Activated naive CD4-positive, alpha-beta T cell treated with anti-CD3 and anti-CD28 coated beads for 36 hours (primary cell): ENCODE measurements around the gene MT1M. TPM values are rescaled to one million over a fixed set of nuclear protein-coding genes. Genes with fewer than 3 reads are reported as not detected.

ENCODE experiments used
- CTCF ChIA-PET: fragments of 350-600 bp; sonication (Branson Sonifier 250); formaldehyde crosslinking; loops from one replicate; lab custom pipeline; 2021; ENCODE audit warnings: antibody characterized with exemption; lab: Charles Lee
- DNase-seq: peaks from one replicate; pipeline ENCODE4 v3.0.0-alpha.2; 2020
- H3K27ac Mint-ChIP-seq: one replicate; pipeline ENCODE4 v1.8.0; 2021; ENCODE audit warnings: mild to moderate bottlenecking, mixed read lengths
- H3K27me3 Mint-ChIP-seq: one replicate; pipeline ENCODE4 v1.8.0; 2021; ENCODE audit warnings: low read depth, mixed read lengths
- H3K36me3 Mint-ChIP-seq: one replicate; pipeline ENCODE4 v1.8.0; 2021; ENCODE audit warnings: low read depth, mixed read lengths
- H3K4me1 Mint-ChIP-seq: one replicate; pipeline ENCODE4 v1.8.0; 2021; ENCODE audit warnings: low read depth, mixed read lengths
- H3K4me3 Mint-ChIP-seq: one replicate; pipeline ENCODE4 v1.8.0; 2021; ENCODE audit warnings: mild to moderate bottlenecking, moderate library complexity, mixed read lengths
- H3K9me3 Mint-ChIP-seq: one replicate; pipeline ENCODE4 v1.8.0; 2021; ENCODE audit warnings: mixed read lengths
- intact Hi-C: fragments of 100-400 bp; cut with micrococcal nuclease; formaldehyde crosslinking; loops from one replicate; pipeline ENCODE4 v1.15.1; 2023
- total RNA-seq, 2 experiments: library from RNA; stranded (reverse); gene quantifications; one replicate each; pipeline ENCODE4 v1.2.3, GENCODE V29; 2021

The MT1M gene
- total RNA-seq, 2 experiments from 2014 or later = not detected

- no peak overlapping the region for H3K27ac Mint-ChIP-seq
- CTCF ChIA-PET = interaction anchor here (0.9 kb wide), 1 partner anchor 29 kb away, joined by 3 read pairs; no protein-coding TSS in a partner anchor
- peaks cover 66% of the 10 kb centered on the region for H3K27me3 Mint-ChIP-seq
- H3K36me3 Mint-ChIP-seq = no peaks in the 10 kb centered on the region
- H3K4me1 Mint-ChIP-seq = peaks cover 27% of the 10 kb centered on the region
- intact Hi-C loops = no loop called here
- peak overlapping the region; percentile 33 for H3K4me3 Mint-ChIP-seq
- no peaks in the 10 kb centered on the region for H3K9me3 Mint-ChIP-seq
- DNase-seq = no peak
Measured at GRCh38 chr16:56632848-56633365, 448 bp downstream of the MT1M start.

- Mint-ChIP-seq H3K4me1 (peaks cover 30% of the 10 kb centered on the region), H3K27me3 (peaks cover 70% of the 10 kb centered on the region), H3K4me3 (no peak overlapping the region), H3K9me3 (no peaks in the 10 kb centered on the region), H3K36me3 (no peaks in the 10 kb centered on the region), H3K27ac (no peak overlapping the region)
- CTCF ChIA-PET = interaction anchor here (0.9 kb wide), 1 partner anchor 29 kb away, joined by 3 read pairs; no protein-coding TSS in a partner anchor
- intact Hi-C loops = no loop called here
- DNase-seq = no peak
Measured at GRCh38 chr16:56633535-56633934, 1.1 kb downstream of the MT1M start.

- DNase-seq = no peak
- peaks cover 32% of the 10 kb centered on the region for H3K4me1 Mint-ChIP-seq
- no peaks in the 10 kb centered on the region for H3K36me3 Mint-ChIP-seq
- peak overlapping the region; percentile 58 for H3K4me3 Mint-ChIP-seq
- H3K27me3 Mint-ChIP-seq = peaks cover 83% of the 10 kb centered on the region
- intact Hi-C loops = no loop called here
- CTCF ChIA-PET = interaction anchor here (0.6 kb wide), 1 partner anchor 34 kb away, joined by 3 read pairs; no protein-coding TSS in a partner anchor
- no peaks in the 10 kb centered on the region for H3K9me3 Mint-ChIP-seq
- no peak overlapping the region for H3K27ac Mint-ChIP-seq
Measured at GRCh38 chr16:56634715-56635440, 2.4 kb downstream of the MT1M start.

GRCh38 chr16:56635441-56635967 is 3.0 kb downstream of the MT1M start:
- CTCF ChIA-PET = interaction anchor here (1.2 kb wide), 1 partner anchor 73 kb away, joined by 3 read pairs; no protein-coding TSS in a partner anchor

GRCh38 chr16:56636616-56637413 is 4.4 kb downstream of the MT1M start:
- peaks cover 30% of the 10 kb centered on the region for H3K4me1 Mint-ChIP-seq
- no peaks in the 10 kb centered on the region for H3K9me3 Mint-ChIP-seq
- H3K27ac Mint-ChIP-seq = no peak overlapping the region
- CTCF ChIA-PET = interaction anchor here (0.6 to 1.2 kb wide), 4 partner anchors 27 to 857 kb away, joined by 3 to 5 read pairs (median 3); no protein-coding TSS in a partner anchor
- DNase-seq = no peak
- no peak overlapping the region for H3K4me3 Mint-ChIP-seq
- intact Hi-C loops = no loop called here
- no peaks in the 10 kb centered on the region for H3K36me3 Mint-ChIP-seq
- H3K27me3 Mint-ChIP-seq = peaks cover 84% of the 10 kb centered on the region

More at GRCh38 chr16:56635441-56635967, 3.0 kb downstream of the MT1M start:
- Mint-ChIP-seq H3K4me3 (peak overlapping the region; percentile 58), H3K27ac (no peak overlapping the region), H3K4me1 (peaks cover 32% of the 10 kb centered on the region), H3K36me3 (no peaks in the 10 kb centered on the region), H3K27me3 (peaks cover 86% of the 10 kb centered on the region), H3K9me3 (no peaks in the 10 kb centered on the region)
- peak; percentile 31 for DNase-seq
- intact Hi-C loops = no loop called here

- H3K9me3 Mint-ChIP-seq = no peaks in the 10 kb centered on the region
- H3K4me1 Mint-ChIP-seq = peaks cover 29% of the 10 kb centered on the region
- intact Hi-C loops = no loop called here
- peak; percentile 35 for DNase-seq
- H3K27me3 Mint-ChIP-seq = peaks cover 79% of the 10 kb centered on the region
- no peak within 1 kb of the TSS for H3K27ac Mint-ChIP-seq
- CTCF ChIA-PET = no interaction called here
- H3K36me3 Mint-ChIP-seq = no peaks in the 10 kb centered on the region
- peak within 1 kb of the TSS; percentile 58 for H3K4me3 Mint-ChIP-seq
Measured at GRCh38 chr16:56637814-56638750, 5.6 kb downstream of the MT1M start, which contains the start of gene MT1A. Gene MT1A, plus strand, starts transcription at chr16:56638666. Its CDS starts 73 bp downstream, at chr16:56638739.

GRCh38 chr16:56639045-56639444 is 6.6 kb downstream of the MT1M start:
- CTCF ChIA-PET = interaction anchor here (1.1 kb wide), 1 partner anchor 38 kb away, joined by 4 read pairs; no protein-coding TSS in a partner anchor
- Mint-ChIP-seq H3K4me3 (no peak overlapping the region), H3K36me3 (no peaks in the 10 kb centered on the region), H3K4me1 (peaks cover 37% of the 10 kb centered on the region), H3K27ac (no peak overlapping the region), H3K27me3 (peaks cover 70% of the 10 kb centered on the region), H3K9me3 (no peaks in the 10 kb centered on the region)
- intact Hi-C loops = no loop called here
- DNase-seq = no peak

GRCh38 chr16:56640076-56640475 is 7.6 kb downstream of the MT1M start:
- peaks cover 37% of the 10 kb centered on the region for H3K4me1 Mint-ChIP-seq
- intact Hi-C loops = no loop called here
- no peaks in the 10 kb centered on the region for H3K9me3 Mint-ChIP-seq

GRCh38 chr16:56641166-56641565 is 8.7 kb downstream of the MT1M start:
- H3K27me3 Mint-ChIP-seq = peaks cover 53% of the 10 kb centered on the region
- intact Hi-C loops = no loop called here

More at GRCh38 chr16:56640076-56640475, 7.6 kb downstream of the MT1M start:
- CTCF ChIA-PET = interaction anchor here (1.1 kb wide), 1 partner anchor 39 kb away, joined by 4 read pairs; no protein-coding TSS in a partner anchor
- Mint-ChIP-seq H3K36me3 (no peaks in the 10 kb centered on the region), H3K27ac (no peak overlapping the region), H3K27me3 (peaks cover 60% of the 10 kb centered on the region), H3K4me3 (no peak overlapping the region)
- DNase-seq = no peak

GRCh38 chr16:56643080-56643778 is 10.8 kb downstream of the MT1M start:
- Mint-ChIP-seq H3K27me3 (peaks cover 40% of the 10 kb centered on the region), H3K27ac (peak overlapping the region; percentile 9), H3K4me3 (peak overlapping the region; percentile 46), H3K9me3 (no peaks in the 10 kb centered on the region), H3K4me1 (peaks cover 21% of the 10 kb centered on the region), H3K36me3 (no peaks in the 10 kb centered on the region)
- CTCF ChIA-PET = interaction anchor here (0.5 to 1.7 kb wide), 17 partner anchors 13 to 130 kb away, joined by 3 to 7 read pairs (median 5); partner anchors contain the start of gene MT4
- DNase-seq = peak; percentile 87
- intact Hi-C loops = loop anchor here (1.0 to 2.0 kb wide), 8 partner anchors 14 to 128 kb away; partner anchors contain the start of genes MT1E, MT1F, MT1X and MT2A

More at GRCh38 chr16:56641166-56641565, 8.7 kb downstream of the MT1M start:
- no peaks in the 10 kb centered on the region for H3K36me3 Mint-ChIP-seq
- DNase-seq = no peak
- no peak overlapping the region for H3K27ac Mint-ChIP-seq
- H3K4me3 Mint-ChIP-seq = no peak overlapping the region
- no peaks in the 10 kb centered on the region for H3K9me3 Mint-ChIP-seq
- H3K4me1 Mint-ChIP-seq = peaks cover 30% of the 10 kb centered on the region
- CTCF ChIA-PET = no interaction called here
